Glutamatergic neuron (in vitro differentiated cells): ENCODE results near the gene KIF17. TPM values are rescaled to one million over a fixed set of nuclear protein-coding genes. Genes with fewer than 3 reads are reported as not detected.

Experiments used
- DNase-seq: peaks from one replicate; pipeline ENCODE4 v3.0.0; 2022
- H3K27ac Mint-ChIP-seq: one replicate; pipeline ENCODE4 v1.8.0; 2020; ENCODE audit warnings: mild to moderate bottlenecking, mixed read lengths, inconsistent platforms; ENCODE audit not compliant: unreplicated experiment
- H3K27me3 Mint-ChIP-seq: one replicate; pipeline ENCODE4 v1.8.0; 2020; ENCODE audit warnings: mild to moderate bottlenecking, moderate library complexity, mixed read lengths, inconsistent platforms; ENCODE audit not compliant: unreplicated experiment
- H3K36me3 Mint-ChIP-seq: one replicate; pipeline ENCODE4 v1.8.0; 2020; ENCODE audit warnings: mild to moderate bottlenecking, mixed read lengths, inconsistent platforms; ENCODE audit not compliant: unreplicated experiment
- H3K4me1 Mint-ChIP-seq: one replicate; pipeline ENCODE4 v1.8.0; 2020; ENCODE audit warnings: mild to moderate bottlenecking, low read depth, mixed read lengths, inconsistent platforms; ENCODE audit not compliant: unreplicated experiment
- H3K4me3 Mint-ChIP-seq: one replicate; pipeline ENCODE4 v1.8.0; 2020; ENCODE audit warnings: mild to moderate bottlenecking, mixed read lengths, inconsistent platforms; ENCODE audit not compliant: unreplicated experiment
- H3K9me3 Mint-ChIP-seq: one replicate; pipeline ENCODE4 v1.8.0; 2020; ENCODE audit warnings: mild to moderate bottlenecking, moderate library complexity, mixed read lengths, inconsistent platforms; ENCODE audit not compliant: unreplicated experiment
- CTCF ChIP-seq: fragments of 200-600 bp; sonication (generic); IDR thresholded peaks from one replicate; pipeline ENCODE4 v1.5.0; 2021; ENCODE audit not compliant: partially characterized antibody, unreplicated experiment
- total RNA-seq: library from RNA; stranded (reverse); fragmentation: NEBNext Ultra II Directional; extraction: Animal tissue kit (Norgen Biotek cat#: 25700); gene quantifications from one replicate; pipeline ENCODE4 v1.2.1, GENCODE V29; 2021; ENCODE audit not compliant: unreplicated experiment

The KIF17 gene
- total RNA-seq, 1 donor from 2014 or later = 1.6 TPM

- no peak for TF ChIP-seq CTCF
- H3K9me3 Mint-ChIP-seq = peaks cover 5% of the 10 kb centered on the region
- H3K36me3 Mint-ChIP-seq = peaks cover 10% of the 10 kb centered on the region
- no peak overlapping the region for H3K27ac Mint-ChIP-seq
- H3K27me3 Mint-ChIP-seq = peaks cover 2% of the 10 kb centered on the region
- H3K4me1 Mint-ChIP-seq = peaks cover 10% of the 10 kb centered on the region
- no peak for DNase-seq
- H3K4me3 Mint-ChIP-seq = no peak overlapping the region
Observed at GRCh38 chr1:20645414-20645813, 72.4 kb downstream of the KIF17 start.

GRCh38 chr1:20644416-20644815 is 73.4 kb downstream of the KIF17 start:
- DNase-seq = no peak
- H3K27ac Mint-ChIP-seq = no peak overlapping the region
- H3K4me1 Mint-ChIP-seq = peaks cover under 1% of the 10 kb centered on the region
- H3K27me3 Mint-ChIP-seq = peaks cover 2% of the 10 kb centered on the region
- H3K4me3 Mint-ChIP-seq = no peak overlapping the region
- H3K36me3 Mint-ChIP-seq = peaks cover 5% of the 10 kb centered on the region
- peaks cover 2% of the 10 kb centered on the region for H3K9me3 Mint-ChIP-seq
- TF ChIP-seq CTCF = no peak

- no peak overlapping the region for H3K4me3 Mint-ChIP-seq
- H3K9me3 Mint-ChIP-seq = peaks cover 2% of the 10 kb centered on the region
- no peak for TF ChIP-seq CTCF
- no peak for DNase-seq
- no peak overlapping the region for H3K27ac Mint-ChIP-seq
- peaks cover 6% of the 10 kb centered on the region for H3K36me3 Mint-ChIP-seq
- no peaks in the 10 kb centered on the region for H3K4me1 Mint-ChIP-seq
- H3K27me3 Mint-ChIP-seq = no peaks in the 10 kb centered on the region
Observed at GRCh38 chr1:20643080-20643479, 74.7 kb downstream of the KIF17 start.

DNA sequence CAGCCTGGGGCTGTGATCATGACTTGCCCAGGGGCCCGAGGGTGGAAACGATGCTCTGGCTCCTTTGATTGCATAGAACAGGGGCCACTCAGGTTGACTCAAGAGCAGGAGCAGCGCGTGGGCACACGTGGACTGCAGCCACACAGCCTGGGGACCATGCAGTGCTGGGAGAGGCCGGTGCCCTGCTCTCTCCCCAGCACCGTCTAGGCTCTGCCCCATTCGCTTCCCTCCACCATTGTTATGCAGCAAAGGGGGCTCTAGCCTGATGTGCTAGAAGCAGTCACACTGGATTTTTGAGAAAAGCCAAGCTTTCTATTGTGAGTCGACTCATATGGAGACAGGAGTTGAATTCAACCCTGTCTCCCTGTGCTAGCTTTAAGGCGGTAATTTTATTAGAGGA is 75.8 kb downstream of the KIF17 start:
- Mint-ChIP-seq H3K27me3 (no peaks in the 10 kb centered on the region), H3K27ac (no peak overlapping the region), H3K36me3 (peaks cover 8% of the 10 kb centered on the region), H3K9me3 (peaks cover 2% of the 10 kb centered on the region), H3K4me1 (no peaks in the 10 kb centered on the region), H3K4me3 (no peak overlapping the region)
- TF ChIP-seq CTCF = no peak
- DNase-seq = no peak

DNA sequence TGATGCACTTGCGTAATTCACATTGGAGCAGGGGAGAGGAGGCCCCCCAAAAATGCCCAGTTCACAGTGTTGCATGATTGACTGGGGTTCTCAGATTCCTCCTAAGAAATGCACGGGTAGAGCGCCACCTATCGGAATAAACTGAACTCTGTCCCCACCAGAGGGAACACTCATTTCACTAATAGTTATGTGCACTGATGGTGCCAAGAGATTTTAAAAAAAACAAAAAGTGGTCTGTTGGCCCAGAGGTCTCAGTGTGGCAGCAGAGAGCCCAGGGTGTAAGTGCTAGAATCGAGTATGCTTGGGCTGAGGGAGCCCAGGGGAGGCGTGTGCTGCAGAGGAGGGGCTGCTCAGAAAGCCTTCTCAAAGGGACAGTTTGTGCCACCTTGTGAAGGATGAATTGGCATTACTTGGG is 77.6 kb downstream of the KIF17 start:
- Mint-ChIP-seq H3K36me3 (peaks cover 8% of the 10 kb centered on the region), H3K4me3 (no peak overlapping the region), H3K4me1 (no peaks in the 10 kb centered on the region), H3K27ac (no peak overlapping the region), H3K9me3 (peaks cover 2% of the 10 kb centered on the region), H3K27me3 (no peaks in the 10 kb centered on the region)
- DNase-seq = peak; percentile 54
- peak; percentile 91 for TF ChIP-seq CTCF
